Tibial nerve (tissue), 4 donors: ENCODE data around the gene POU3F1. TPM values are rescaled to one million over a fixed set of nuclear protein-coding genes. Genes with fewer than 3 reads are reported as not detected.

ENCODE experiments used
- DNase-seq, 2 donors: peaks; one replicate each; pipeline ENCODE4 v3.0.0-alpha.2; 2019; ENCODE audit warnings: low spot score in 2 of 2
- H3K27ac ChIP-seq, 4 donors: fragments of 200-600 bp; sonication (generic) in 3 of 4; one replicate each; pipeline ENCODE4 v1.5.1; 2017 to 2019; ENCODE audit warnings: mild to moderate bottlenecking in 1 of 4
- H3K27me3 ChIP-seq, 2 donors: fragments of 200-600 bp; sonication (generic) in 1 of 2; one replicate each; pipeline versions ENCODE4 v1.5.1 to v1.6.0; 2017 to 2019
- H3K36me3 ChIP-seq, 3 donors: fragments of 200-600 bp; sonication (generic); one replicate each; pipeline ENCODE4 v1.5.1; 2018 to 2019
- H3K4me1 ChIP-seq, 4 donors: fragments of 200-600 bp; sonication (generic) in 3 of 4; one replicate each; pipeline ENCODE4 v1.5.1; 2017 to 2019
- H3K4me3 ChIP-seq, 4 donors: fragments of 200-600 bp; sonication (generic) in 3 of 4; one replicate each; pipeline ENCODE4 v1.5.1; 2017 to 2019; ENCODE audit warnings: mild to moderate bottlenecking in 1 of 4, moderate library complexity in 1 of 4
- H3K9me3 ChIP-seq, 4 donors: fragments of 200-600 bp; sonication (generic) in 3 of 4; one replicate each; pipeline ENCODE4 v1.5.1; 2017 to 2019
- EP300 ChIP-seq, 2 donors: sonication (generic); formaldehyde crosslinking; IDR thresholded peaks; one replicate each; pipeline ENCODE4 v1.6.1; 2017; ENCODE audit warnings: antibody characterized with exemption in 2 of 2, mild to moderate bottlenecking in 1 of 2
- POLR2A ChIP-seq, 2 donors: fragments of 450-650 bp; IDR thresholded peaks; one replicate each; pipeline ENCODE4 v1.6.1; 2017; ENCODE audit warnings: antibody characterized with exemption in 2 of 2, mild to moderate bottlenecking in 2 of 2, moderate library complexity in 2 of 2
- WGBS, 2 donors: methylation state at CpG; one replicate each; pipeline ENCODE4 v1.1.5; 2018; 5-methylcytosine and 5-hydroxymethylcytosine counted together
- total RNA-seq, 4 donors: library from RNA; depleted of rRNA; stranded (reverse); fragments of >200 nt; gene quantifications; one replicate each; pipeline ENCODE4 v1.1.0, GENCODE V29; 2016
- TF ChIP-seq, protein P1 (sequence below), 5 experiments: fragments of 200-600 bp in 3 of 5; fragments of 450-650 bp in 2 of 5; sonication (generic) in 3 of 5; IDR thresholded peaks; one replicate each; pipeline ENCODE4 v1.5.1; 2016 to 2019; ENCODE audit warnings: antibody characterized with exemption in 5 of 5, mild to moderate bottlenecking in 3 of 5, moderate library complexity in 2 of 5

Gene POU3F1
- total RNA-seq, 4 donors from 2014 or later, result 11.6 to 53.4 (median 24.8) TPM

DNA sequence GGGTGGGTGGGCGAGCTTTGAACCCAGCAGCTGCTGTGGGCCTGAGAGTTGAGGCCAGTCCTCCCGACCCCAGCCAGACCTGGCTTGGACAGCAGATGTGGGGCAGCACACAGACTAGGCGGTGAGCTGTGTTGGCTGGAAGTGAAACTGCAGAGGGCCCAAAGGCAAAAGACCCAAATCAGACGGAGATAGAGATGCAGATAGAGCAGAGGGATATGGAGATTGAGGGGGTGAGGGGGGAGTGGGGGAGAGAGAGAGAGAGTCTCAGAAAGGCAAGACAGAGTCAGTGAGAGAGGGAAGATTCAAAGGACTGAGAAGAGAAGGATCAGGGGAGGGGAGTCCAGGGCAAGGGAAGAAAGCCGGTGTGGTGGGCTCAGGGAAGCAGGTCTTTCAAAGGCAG lies 17.0 kb upstream of the POU3F1 start:
- Histone ChIP-seq H3K4me3 (no peak overlapping the region), H3K27ac (peak overlapping the region in 1 of 4 donors; percentile 69), H3K27me3 (no peaks in the 10 kb centered on the region), H3K4me1 (peaks cover 0 to 13% (median 0%) of the 10 kb centered on the region in 4 donors), H3K36me3 (no peaks in the 10 kb centered on the region), H3K9me3 (no peaks in the 10 kb centered on the region)
- TF ChIP-seq, protein P1, sequence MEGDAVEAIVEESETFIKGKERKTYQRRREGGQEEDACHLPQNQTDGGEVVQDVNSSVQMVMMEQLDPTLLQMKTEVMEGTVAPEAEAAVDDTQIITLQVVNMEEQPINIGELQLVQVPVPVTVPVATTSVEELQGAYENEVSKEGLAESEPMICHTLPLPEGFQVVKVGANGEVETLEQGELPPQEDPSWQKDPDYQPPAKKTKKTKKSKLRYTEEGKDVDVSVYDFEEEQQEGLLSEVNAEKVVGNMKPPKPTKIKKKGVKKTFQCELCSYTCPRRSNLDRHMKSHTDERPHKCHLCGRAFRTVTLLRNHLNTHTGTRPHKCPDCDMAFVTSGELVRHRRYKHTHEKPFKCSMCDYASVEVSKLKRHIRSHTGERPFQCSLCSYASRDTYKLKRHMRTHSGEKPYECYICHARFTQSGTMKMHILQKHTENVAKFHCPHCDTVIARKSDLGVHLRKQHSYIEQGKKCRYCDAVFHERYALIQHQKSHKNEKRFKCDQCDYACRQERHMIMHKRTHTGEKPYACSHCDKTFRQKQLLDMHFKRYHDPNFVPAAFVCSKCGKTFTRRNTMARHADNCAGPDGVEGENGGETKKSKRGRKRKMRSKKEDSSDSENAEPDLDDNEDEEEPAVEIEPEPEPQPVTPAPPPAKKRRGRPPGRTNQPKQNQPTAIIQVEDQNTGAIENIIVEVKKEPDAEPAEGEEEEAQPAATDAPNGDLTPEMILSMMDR (IDR thresholded peaks at IDR 0.05), result no peak
- no peak for TF ChIP-seq EP300 (IDR thresholded peaks at IDR 0.05)
- TF ChIP-seq POLR2A (IDR thresholded peaks at IDR 0.05), result no peak
- no peak for DNase-seq
- WGBS, 2 donors, result 76% methylated on average over 5 of the region's 5 CpGs

DNA sequence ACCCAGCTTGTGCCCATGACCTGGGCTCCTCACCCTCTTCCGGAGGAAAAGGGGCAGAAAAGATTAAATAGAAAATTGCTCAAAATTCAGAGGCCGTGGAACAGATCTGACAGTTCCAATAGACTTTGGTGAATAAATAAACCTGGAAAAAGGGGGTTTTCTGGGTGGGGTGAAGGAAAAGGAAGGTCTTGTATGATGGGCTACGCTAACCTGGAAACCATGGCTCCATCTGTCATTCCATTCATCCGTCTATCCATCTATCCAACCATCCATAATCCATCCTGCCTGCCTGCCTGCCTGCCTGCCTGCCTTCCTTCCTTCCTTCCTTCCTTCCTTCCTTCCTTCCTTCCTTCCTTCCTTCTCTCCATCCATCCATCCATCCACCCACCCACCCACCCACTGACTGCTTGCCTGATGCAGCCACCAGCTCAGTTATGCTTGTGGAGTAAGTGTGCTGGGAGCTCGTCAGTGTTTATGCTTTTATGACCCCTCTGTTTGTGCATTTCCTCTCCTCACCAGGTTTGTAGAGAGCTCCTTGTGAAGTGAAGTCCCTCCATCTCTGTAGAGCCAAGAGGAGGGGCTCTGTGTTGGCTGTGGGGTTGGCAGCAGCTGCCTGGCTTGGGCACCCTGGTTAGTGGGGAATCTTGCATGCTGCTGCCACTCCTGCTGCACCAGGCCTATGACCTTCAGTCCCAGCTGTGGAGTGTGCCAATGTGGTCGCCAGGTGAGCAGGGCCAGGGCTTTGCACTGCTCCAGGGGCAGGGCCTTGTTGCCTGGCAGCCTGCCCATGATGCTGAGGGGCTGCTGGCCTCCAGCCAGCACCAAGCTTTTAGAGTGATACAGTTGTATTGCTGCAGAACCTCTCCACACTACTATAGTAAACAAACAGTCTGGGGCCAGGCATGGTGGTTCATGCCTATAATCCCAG lies 16.0 kb upstream of the POU3F1 start:
- Histone ChIP-seq H3K36me3 (no peaks in the 10 kb centered on the region), H3K4me1 (peaks cover 0 to 13% (median 0%) of the 10 kb centered on the region in 4 donors), H3K27me3 (no peaks in the 10 kb centered on the region), H3K9me3 (no peaks in the 10 kb centered on the region), H3K27ac (no peak overlapping the region), H3K4me3 (no peak overlapping the region)
- no peak for TF ChIP-seq EP300 (IDR thresholded peaks at IDR 0.05)
- TF ChIP-seq, protein P1 (IDR thresholded peaks at IDR 0.05), result no peak
- no peak for TF ChIP-seq POLR2A (IDR thresholded peaks at IDR 0.05)
- 90 to 91% methylated on average over 5 to 6 of the region's 6 CpGs for WGBS, 2 donors
- DNase-seq, result no peak

DNA sequence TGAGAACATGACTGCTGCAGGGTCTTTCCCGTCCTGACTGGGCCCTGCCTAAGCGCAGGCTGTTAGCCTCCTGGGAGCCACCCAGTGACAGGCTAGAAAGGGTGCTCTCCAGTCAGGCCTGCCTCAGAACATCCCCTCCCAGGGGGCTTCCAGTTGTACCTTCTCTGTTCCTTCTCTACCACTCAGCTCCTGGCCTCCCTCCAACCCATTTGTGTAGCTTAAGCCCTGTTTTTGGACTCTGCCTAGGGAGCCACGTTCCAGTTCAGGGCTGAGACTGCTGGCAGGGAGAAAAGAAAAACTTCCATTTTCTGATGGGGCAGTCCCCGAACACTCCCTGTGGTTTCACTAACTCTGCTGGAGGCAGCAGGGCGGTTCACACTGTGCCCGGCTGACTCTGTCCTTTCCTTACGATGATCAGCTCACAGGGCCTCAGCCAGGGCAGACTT lies 15.3 kb upstream of the POU3F1 start:
- no peaks in the 10 kb centered on the region for H3K36me3 ChIP-seq

DNA sequence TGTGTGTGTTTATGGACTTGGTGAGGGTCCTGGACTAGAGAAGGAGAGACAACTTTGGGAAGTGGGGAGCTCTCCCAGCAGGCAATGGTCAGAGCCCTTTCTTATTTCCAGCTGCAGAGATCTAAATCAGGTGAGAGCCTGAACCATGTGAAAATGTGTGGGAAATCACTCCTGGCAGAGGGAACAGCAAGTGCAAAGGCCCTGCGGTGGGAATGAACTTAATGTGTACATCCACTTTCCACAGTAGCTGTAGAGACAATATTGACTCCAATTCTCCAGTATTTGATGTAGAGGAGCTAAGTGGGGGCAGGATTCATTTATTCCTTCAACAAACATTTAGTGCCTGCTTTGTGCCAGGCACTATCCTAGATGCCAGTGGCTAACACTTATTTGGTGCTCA lies 14.7 kb upstream of the POU3F1 start:
- Histone ChIP-seq H3K27ac (no peak overlapping the region), H3K4me3 (no peak overlapping the region)
- 94 to 100% methylated on average over 1 of the region's 1 CpG for WGBS, 2 donors

More for the DNA sequence above, 15.3 kb upstream of the POU3F1 start:
- 73 to 81% methylated on average over 7 of the region's 7 CpGs for WGBS, 2 donors
- DNase-seq, result no peak
- H3K27ac ChIP-seq, result no peak overlapping the region
- TF ChIP-seq, protein P1 (IDR thresholded peaks at IDR 0.05), result no peak
- peaks cover 0 to 13% (median 0%) of the 10 kb centered on the region in 4 donors for H3K4me1 ChIP-seq
- no peaks in the 10 kb centered on the region for H3K9me3 ChIP-seq
- H3K27me3 ChIP-seq, result no peaks in the 10 kb centered on the region
- no peak overlapping the region for H3K4me3 ChIP-seq

More for the DNA sequence above, 14.7 kb upstream of the POU3F1 start:
- peaks cover 0 to 13% (median 0%) of the 10 kb centered on the region in 4 donors for H3K4me1 ChIP-seq
- H3K9me3 ChIP-seq, result no peaks in the 10 kb centered on the region
- no peak for DNase-seq
- TF ChIP-seq EP300 (IDR thresholded peaks at IDR 0.05) (no peak), POLR2A (IDR thresholded peaks at IDR 0.05) (no peak)
- TF ChIP-seq, protein P1 (IDR thresholded peaks at IDR 0.05), result no peak
- no peaks in the 10 kb centered on the region for H3K27me3 ChIP-seq
- no peaks in the 10 kb centered on the region for H3K36me3 ChIP-seq
